Pancreas (tissue), 10 donors: ENCODE data around the gene ANG. TPM values are rescaled to one million over a fixed set of nuclear protein-coding genes. Genes with fewer than 3 reads are reported as not detected.

ENCODE experiments used
- ATAC-seq, 4 donors: fragments of 200-7000 bp; cut with Tn5 transposase; one replicate each; pipeline versions ENCODE4 v1.8.0 to v1.9.1; 2020; ENCODE audit warnings: mild to moderate bottlenecking in 4 of 4, moderate library complexity in 4 of 4
- DNase-seq, 6 donors: peaks; one replicate each; pipeline ENCODE4 v3.0.0-alpha.2; 2020
- FAIRE-seq: peaks from 2 replicates; lab custom pipeline; 2012; peaks lifted over from hg19 to GRCh38; lab: Jason Lieb, UNC
- H3K27ac ChIP-seq, 4 donors: fragments of 200-600 bp; sonication (generic); 1 replicate in 3 of 4; 2 replicates in 1 of 4; pipeline versions ENCODE4 v1.5.0 to v1.8.0; 2020
- H3K27me3 ChIP-seq, 4 donors: fragments of 200-600 bp; one replicate each; pipeline ENCODE4 v1.8.0; 2021
- H3K36me3 ChIP-seq, 3 donors: fragments of 200-600 bp; sonication (generic) in 1 of 3; one replicate each; pipeline versions ENCODE4 v1.5.0 to v1.8.0; 2020 to 2021
- H3K4me1 ChIP-seq, 3 donors: fragments of 200-600 bp; one replicate each; pipeline ENCODE4 v1.8.0; 2021
- H3K4me3 ChIP-seq, 4 donors: fragments of 200-600 bp; sonication (generic) in 2 of 4; one replicate each; pipeline versions ENCODE4 v1.5.0 to v1.8.0; 2020 to 2021
- H3K9me3 ChIP-seq, 4 donors: fragments of 200-600 bp; one replicate each; pipeline ENCODE4 v1.8.0; 2021
- CTCF ChIP-seq, 4 donors: fragments of 200-600 bp; sonication (generic) in 3 of 4; IDR thresholded peaks; one replicate each; pipeline versions ENCODE4 v1.5.0 to v1.8.0; 2021; ENCODE audit warnings: antibody characterized with exemption in 4 of 4
- WGBS, 2 donors: extraction: QIAGEN DNeasy Blood & Tissue Kit; methylation state at CpG; one replicate each; pipeline ENCODE4 v1.1.7; 2013; 5-methylcytosine and 5-hydroxymethylcytosine counted together
- intact Hi-C, 3 donors: fragments of 100-400 bp; cut with DNase I; formaldehyde crosslinking; loops; one replicate each; pipeline versions ENCODE4 v1.11.1 to v1.14.2; 2022
- polyA plus RNA-seq, 2 donors: library from polyadenylated mRNA; stranded (reverse); fragments of 200-250 nt; gene quantifications; one replicate each; pipeline ENCODE4 v1.2.3, GENCODE V29; 2013
- total RNA-seq, 6 donors: library from RNA; stranded (reverse); fragmentation: NEBNext Ultra II Directional in 4 of 6; extraction: Animal tissue kit (Norgen Biotek cat#: 25700) in 4 of 6; gene quantifications; one replicate each; pipeline versions ENCODE4 v1.2.1 to v1.2.4, GENCODE V29; 2021 to 2023
- donor health status: healthy with polysubstance abuse.
- donor health status: DM: no; HTN: no; CAD: no; lungs with moderate emphysema.
- donor health status: DM: no; HTN: no; CAD: no.
- donor health status: control.
- donor health status: control.
- donor health status: Bipolar disorder and iron deficiency.
- donor health status: DM: yes; HTN: yes; CAD: no.
- donor health status: DM: no; HTN: no; CAD: no.
- donor health status: DM: no; HTN: no; CAD: no.
- donor health status: DM: yes; HTN: yes; CAD: no.

ANG gene
- total and polyA plus RNA-seq, 8 donors: 9.8 to 16.0 (median 13.3) TPM

- Histone ChIP-seq H3K4me3 (no peak overlapping the region), H3K36me3 (no peaks in the 10 kb centered on the region), H3K9me3 (no peaks in the 10 kb centered on the region), H3K27ac (no peak overlapping the region), H3K4me1 (no peaks in the 10 kb centered on the region), H3K27me3 (peaks cover 0 to 4% (median 0%) of the 10 kb centered on the region in 4 donors)
- FAIRE-seq: no peak
- DNase-seq: no peak
- WGBS, 2 donors: 81 to 92% methylated on average over 1 of the region's 1 CpG
- intact Hi-C loops: no loop called here
- TF ChIP-seq CTCF (IDR thresholded peaks at IDR 0.05): no peak
- no peak for ATAC-seq
These were observed 43.1 kb upstream of the ANG start for GRCh38 chr14:20645481-20645880.

DNA sequence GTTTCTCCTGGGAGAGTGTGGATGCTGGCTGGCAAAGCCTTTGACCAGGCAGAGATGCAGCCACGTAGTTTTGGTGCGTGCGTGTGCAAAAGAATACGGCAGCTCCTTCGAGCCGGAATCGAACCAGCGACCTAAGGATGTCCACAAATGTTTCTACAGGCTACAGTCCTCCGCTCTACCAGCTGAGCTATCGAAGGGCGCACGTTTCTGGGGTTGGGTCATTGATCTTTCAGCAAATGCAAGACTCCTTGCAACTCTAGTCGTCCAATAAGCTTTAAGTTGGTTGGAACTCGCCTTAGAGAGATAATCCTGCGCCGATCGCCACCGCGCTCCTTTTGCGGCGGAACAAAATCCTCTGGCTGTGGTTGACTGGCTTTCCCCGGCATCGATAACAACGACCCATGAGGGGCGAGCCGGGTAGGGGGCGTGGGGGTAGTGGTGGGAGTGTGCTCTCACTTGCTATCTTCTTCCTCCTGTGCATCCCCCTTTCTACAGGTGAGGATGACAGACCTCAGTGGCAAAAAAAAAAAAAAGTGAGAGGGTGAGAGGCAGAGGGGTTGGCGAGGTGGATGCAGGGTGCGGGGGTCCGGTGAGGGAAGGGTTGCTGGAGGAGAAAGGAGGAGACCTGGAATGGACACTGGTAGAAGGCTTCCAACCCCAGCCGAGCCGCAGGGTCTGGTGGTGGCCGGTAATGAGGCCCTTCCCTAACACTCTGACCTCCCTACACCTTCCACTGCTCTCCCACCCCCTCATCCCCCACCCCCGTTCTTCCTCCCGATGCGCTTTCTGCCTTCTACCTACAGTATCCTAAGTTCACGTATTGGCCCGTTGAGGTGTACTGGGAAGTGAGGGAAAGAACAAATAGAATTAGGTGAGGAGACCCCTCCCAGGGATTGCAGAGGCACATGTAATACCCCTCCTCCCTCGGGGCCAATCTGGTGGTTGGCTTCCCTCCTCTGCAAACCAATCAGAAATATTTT is 35.3 kb upstream of the ANG start:
- DNase-seq (peak in 1 of 6 donors; percentile 52), ATAC-seq (peak in 3 of 4 donors; percentile 35 to 64 (median 36)), FAIRE-seq (no peak)
- WGBS, 2 donors: 4 to 6% methylated on average over 36 to 39 of the region's 39 CpGs
- no peak overlapping the region for H3K4me3 ChIP-seq
- peaks cover 0 to 26% (median 0%) of the 10 kb centered on the region in 4 donors for H3K27me3 ChIP-seq
- H3K36me3 ChIP-seq: no peaks in the 10 kb centered on the region
- H3K27ac ChIP-seq: no peak overlapping the region
- no peak for TF ChIP-seq CTCF (IDR thresholded peaks at IDR 0.05)
- intact Hi-C loops: no loop called here
- peaks cover 0 to 5% (median 0%) of the 10 kb centered on the region in 3 donors for H3K4me1 ChIP-seq
- H3K9me3 ChIP-seq: no peaks in the 10 kb centered on the region

- intact Hi-C loops: no loop called here
- Histone ChIP-seq H3K27me3 (peaks cover 0 to 19% (median 0%) of the 10 kb centered on the region in 4 donors), H3K4me1 (peaks cover 0 to 5% (median 0%) of the 10 kb centered on the region in 3 donors), H3K27ac (no peak overlapping the region), H3K36me3 (no peaks in the 10 kb centered on the region), H3K9me3 (no peaks in the 10 kb centered on the region), H3K4me3 (no peak overlapping the region)
- WGBS, 2 donors: 75 to 80% methylated on average over 4 of the region's 4 CpGs
- no peak for FAIRE-seq
- TF ChIP-seq CTCF (IDR thresholded peaks at IDR 0.05): no peak
- DNase-seq: no peak
- ATAC-seq: no peak
These were observed 32.7 kb upstream of the ANG start for GRCh38 chr14:20655851-20656250.

DNA sequence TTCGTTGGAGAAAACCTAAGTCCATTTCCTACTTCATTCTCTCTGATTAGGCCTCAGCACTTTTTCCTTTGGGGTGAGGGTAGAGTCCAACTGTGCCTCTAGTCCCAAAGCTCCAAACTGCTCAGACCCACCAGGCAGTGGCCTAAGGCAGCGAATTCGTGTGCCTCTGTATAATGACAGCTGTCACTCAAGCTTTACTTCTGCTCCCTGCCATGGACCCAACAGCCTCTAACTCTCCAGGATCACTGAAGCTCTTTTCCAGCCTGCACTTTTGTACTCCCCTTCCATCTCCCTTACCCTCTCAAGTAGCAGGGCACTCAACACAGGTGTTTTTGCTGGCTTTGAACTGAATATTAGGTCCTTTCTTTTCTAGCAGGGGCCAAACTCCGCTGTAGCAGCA is 32.3 kb upstream of the ANG start:
- no peak for FAIRE-seq
- H3K9me3 ChIP-seq: no peaks in the 10 kb centered on the region
- ATAC-seq: no peak
- no peak for TF ChIP-seq CTCF (IDR thresholded peaks at IDR 0.05)
- H3K4me3 ChIP-seq: no peak overlapping the region
- 63 to 68% methylated on average over 4 of the region's 4 CpGs for WGBS, 2 donors
- intact Hi-C loops: no loop called here
- no peak overlapping the region for H3K27ac ChIP-seq
- H3K27me3 ChIP-seq: peaks cover 0 to 17% (median 0%) of the 10 kb centered on the region in 4 donors
- H3K4me1 ChIP-seq: peaks cover 0 to 5% (median 0%) of the 10 kb centered on the region in 3 donors
- H3K36me3 ChIP-seq: no peaks in the 10 kb centered on the region
- DNase-seq: no peak
